ENCODE measurements around the gene SOCS6. TPM values are rescaled to one million over a fixed set of nuclear protein-coding genes. Genes with fewer than 3 reads are reported as not detected.

SOCS6 gene
- total RNA-seq, 1 experiment from 2014 or later: 15.5 TPM

DNA sequence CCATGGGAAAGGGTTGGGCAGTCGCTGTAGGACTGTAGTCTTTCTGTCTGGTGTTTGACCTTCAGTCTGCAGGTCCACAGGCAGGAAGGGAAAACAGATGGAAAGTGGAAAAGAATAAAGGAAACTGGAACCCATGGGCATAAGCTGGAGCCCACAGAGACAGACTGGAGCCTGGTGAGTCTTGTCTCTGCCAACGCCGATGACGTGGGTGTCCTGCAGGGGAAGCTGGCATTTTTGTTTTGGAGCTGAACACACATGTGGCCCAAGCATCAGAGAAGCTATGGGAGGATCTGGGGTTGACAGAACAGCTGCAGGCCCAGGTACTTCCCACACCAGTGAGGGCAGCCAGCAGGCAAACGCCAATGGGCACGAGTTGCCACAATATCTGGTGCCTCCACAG lies 28.2 kb upstream of the SOCS6 start:
- Histone ChIP-seq H3K9me3 (ENCODE audit: low read depth, low read length, poor library complexity, severe bottlenecking) (no peaks in the 10 kb centered on the region), H3K4me1 (ENCODE audit: insufficient read depth, low read length, poor library complexity, severe bottlenecking) (peaks cover 23% of the 10 kb centered on the region), H3K4me3 (ENCODE audit: low read depth, low read length, poor library complexity, severe bottlenecking) (no peak overlapping the region), H3K27me3 (replicated peaks; ENCODE audit: insufficient read depth, low read depth, low read length, poor library complexity) (peaks cover 6% of the 10 kb centered on the region), H3K27ac (ENCODE audit: low read depth, low read length, poor library complexity, severe bottlenecking) (no peak overlapping the region), H3K36me3 (ENCODE audit: insufficient read depth, low read length, poor library complexity, severe bottlenecking) (no peaks in the 10 kb centered on the region)
- TF ChIP-seq EZH2 (IDR thresholded peaks at IDR 0.05; ENCODE audit: borderline replicate concordance, low read depth, low read length, poor library complexity, severe bottlenecking): no peak
- TF ChIP-seq, protein P1, sequence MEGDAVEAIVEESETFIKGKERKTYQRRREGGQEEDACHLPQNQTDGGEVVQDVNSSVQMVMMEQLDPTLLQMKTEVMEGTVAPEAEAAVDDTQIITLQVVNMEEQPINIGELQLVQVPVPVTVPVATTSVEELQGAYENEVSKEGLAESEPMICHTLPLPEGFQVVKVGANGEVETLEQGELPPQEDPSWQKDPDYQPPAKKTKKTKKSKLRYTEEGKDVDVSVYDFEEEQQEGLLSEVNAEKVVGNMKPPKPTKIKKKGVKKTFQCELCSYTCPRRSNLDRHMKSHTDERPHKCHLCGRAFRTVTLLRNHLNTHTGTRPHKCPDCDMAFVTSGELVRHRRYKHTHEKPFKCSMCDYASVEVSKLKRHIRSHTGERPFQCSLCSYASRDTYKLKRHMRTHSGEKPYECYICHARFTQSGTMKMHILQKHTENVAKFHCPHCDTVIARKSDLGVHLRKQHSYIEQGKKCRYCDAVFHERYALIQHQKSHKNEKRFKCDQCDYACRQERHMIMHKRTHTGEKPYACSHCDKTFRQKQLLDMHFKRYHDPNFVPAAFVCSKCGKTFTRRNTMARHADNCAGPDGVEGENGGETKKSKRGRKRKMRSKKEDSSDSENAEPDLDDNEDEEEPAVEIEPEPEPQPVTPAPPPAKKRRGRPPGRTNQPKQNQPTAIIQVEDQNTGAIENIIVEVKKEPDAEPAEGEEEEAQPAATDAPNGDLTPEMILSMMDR (conservative IDR thresholded peaks at IDR 0.05; ENCODE audit: low read depth, low read length): no peak
- DNase-seq (ENCODE audit: low spot score): no peak
- BruUV-seq (replicated peaks): no TSS peak
- POLR2A ChIA-PET (ENCODE audit: low non-redundant PET): no interaction called here
- intact Hi-C loops (cut with micrococcal nuclease; ENCODE audit: unreplicated experiment): no loop called here
- CTCF ChIA-PET: no interaction called here

DNA sequence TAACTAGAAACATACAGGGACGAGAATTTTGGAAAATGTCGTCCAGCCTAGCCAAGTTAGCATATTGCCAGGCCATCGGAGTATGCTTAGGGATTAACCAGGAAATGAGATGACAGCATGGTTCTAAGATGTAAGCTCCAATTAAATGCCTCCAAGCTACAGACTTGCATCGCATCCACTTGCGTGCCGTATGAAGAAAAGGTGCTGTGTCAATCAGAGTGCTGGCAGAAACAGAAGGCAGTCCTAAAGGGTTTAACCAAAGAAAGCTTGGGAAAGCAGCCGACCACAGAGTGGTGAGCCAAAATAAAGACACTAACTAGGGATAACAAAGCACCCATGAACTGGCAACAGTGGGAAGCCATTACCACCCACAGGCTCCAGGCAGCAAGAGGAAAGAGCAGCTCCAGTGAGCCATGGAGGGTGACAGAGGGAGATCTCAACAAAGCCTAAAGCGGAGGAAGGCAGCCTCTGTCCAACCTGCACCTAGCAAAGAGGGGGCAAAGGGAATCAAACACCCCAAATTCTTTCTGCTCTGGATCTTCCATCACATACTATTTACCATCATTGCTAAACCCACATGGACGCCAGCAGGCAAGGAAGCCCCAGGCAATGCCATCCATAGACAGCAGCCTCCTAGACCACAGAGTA lies 27.6 kb upstream of the SOCS6 start:
- no peak overlapping the region for H3K4me3 ChIP-seq (ENCODE audit: low read depth, low read length, poor library complexity, severe bottlenecking)
- H3K27me3 ChIP-seq (replicated peaks; ENCODE audit: insufficient read depth, low read depth, low read length, poor library complexity): peaks cover 2% of the 10 kb centered on the region
- H3K27ac ChIP-seq (ENCODE audit: low read depth, low read length, poor library complexity, severe bottlenecking): no peak overlapping the region
- TF ChIP-seq EZH2 (IDR thresholded peaks at IDR 0.05; ENCODE audit: borderline replicate concordance, low read depth, low read length, poor library complexity, severe bottlenecking): no peak
- intact Hi-C loops (cut with micrococcal nuclease; ENCODE audit: unreplicated experiment): no loop called here
- H3K9me3 ChIP-seq (ENCODE audit: low read depth, low read length, poor library complexity, severe bottlenecking): no peaks in the 10 kb centered on the region
- ChIA-PET CTCF (no interaction called here), POLR2A (ENCODE audit: low non-redundant PET) (no interaction called here)
- peaks cover 23% of the 10 kb centered on the region for H3K4me1 ChIP-seq (ENCODE audit: insufficient read depth, low read length, poor library complexity, severe bottlenecking)
- no peaks in the 10 kb centered on the region for H3K36me3 ChIP-seq (ENCODE audit: insufficient read depth, low read length, poor library complexity, severe bottlenecking)
- peak; percentile 66 for DNase-seq (ENCODE audit: low spot score)
- no TSS peak for BruUV-seq (replicated peaks)

DNA sequence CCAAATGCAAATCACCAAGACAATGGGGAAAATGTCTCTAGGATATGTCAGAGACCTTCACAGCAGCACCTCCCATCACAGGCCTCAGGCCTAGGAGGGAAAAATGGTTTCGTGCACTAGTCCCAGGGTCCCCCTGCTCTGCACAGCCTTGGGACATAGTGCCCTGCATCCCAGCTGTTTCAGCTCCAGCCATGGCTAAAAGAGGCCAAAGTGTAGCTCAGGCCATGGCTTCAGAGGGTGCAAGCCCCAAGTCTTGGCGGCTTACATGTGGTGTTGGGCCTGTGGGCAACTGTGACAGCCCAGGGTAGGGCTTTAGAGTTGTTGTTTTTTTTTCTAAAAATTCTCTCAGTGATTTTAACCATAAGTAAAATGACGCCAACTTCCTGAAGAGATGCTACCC lies 25.5 kb upstream of the SOCS6 start:
- intact Hi-C loops (cut with micrococcal nuclease; ENCODE audit: unreplicated experiment): no loop called here
- TF ChIP-seq EZH2 (IDR thresholded peaks at IDR 0.05; ENCODE audit: borderline replicate concordance, low read depth, low read length, poor library complexity, severe bottlenecking): no peak
- TF ChIP-seq, protein P1 (conservative IDR thresholded peaks at IDR 0.05; ENCODE audit: low read depth, low read length): no peak
- Histone ChIP-seq H3K4me1 (ENCODE audit: insufficient read depth, low read length, poor library complexity, severe bottlenecking) (peaks cover 15% of the 10 kb centered on the region), H3K4me3 (ENCODE audit: low read depth, low read length, poor library complexity, severe bottlenecking) (no peak overlapping the region), H3K9me3 (ENCODE audit: low read depth, low read length, poor library complexity, severe bottlenecking) (no peaks in the 10 kb centered on the region), H3K36me3 (ENCODE audit: insufficient read depth, low read length, poor library complexity, severe bottlenecking) (no peaks in the 10 kb centered on the region), H3K27me3 (replicated peaks; ENCODE audit: insufficient read depth, low read depth, low read length, poor library complexity) (no peaks in the 10 kb centered on the region), H3K27ac (ENCODE audit: low read depth, low read length, poor library complexity, severe bottlenecking) (no peak overlapping the region)
- CTCF ChIA-PET: no interaction called here
- BruUV-seq (replicated peaks): no TSS peak
- no peak for DNase-seq (ENCODE audit: low spot score)
- POLR2A ChIA-PET (ENCODE audit: low non-redundant PET): no interaction called here

- intact Hi-C loops (cut with micrococcal nuclease; ENCODE audit: unreplicated experiment): no loop called here
These were observed 17.1 kb upstream of the SOCS6 start for GRCh38 chr18:70271742-70272141.

More at GRCh38 chr18:70271742-70272141, 17.1 kb upstream of the SOCS6 start:
- Histone ChIP-seq H3K36me3 (ENCODE audit: insufficient read depth, low read length, poor library complexity, severe bottlenecking) (no peaks in the 10 kb centered on the region), H3K27me3 (replicated peaks; ENCODE audit: insufficient read depth, low read depth, low read length, poor library complexity) (no peaks in the 10 kb centered on the region), H3K27ac (ENCODE audit: low read depth, low read length, poor library complexity, severe bottlenecking) (no peak overlapping the region), H3K9me3 (ENCODE audit: low read depth, low read length, poor library complexity, severe bottlenecking) (peaks cover 20% of the 10 kb centered on the region), H3K4me3 (ENCODE audit: low read depth, low read length, poor library complexity, severe bottlenecking) (no peak overlapping the region), H3K4me1 (ENCODE audit: insufficient read depth, low read length, poor library complexity, severe bottlenecking) (no peaks in the 10 kb centered on the region)
- no TSS peak for BruUV-seq (replicated peaks)
- CTCF ChIA-PET: no interaction called here
- TF ChIP-seq, protein P1 (conservative IDR thresholded peaks at IDR 0.05; ENCODE audit: low read depth, low read length): no peak
- TF ChIP-seq EZH2 (IDR thresholded peaks at IDR 0.05; ENCODE audit: borderline replicate concordance, low read depth, low read length, poor library complexity, severe bottlenecking): no peak
- DNase-seq (ENCODE audit: low spot score): no peak
- POLR2A ChIA-PET (ENCODE audit: low non-redundant PET): no interaction called here
